B cell (primary cell): ENCODE measurements around the gene LRBA. TPM values are rescaled to one million over a fixed set of nuclear protein-coding genes. Genes with fewer than 3 reads are reported as not detected.

Source experiments
- ATAC-seq: fragments of 200-7000 bp; cut with Tn5 transposase; one replicate; pipeline ENCODE4 v1.10.0; 2021; ENCODE audit warnings: low read depth, mild to moderate bottlenecking, moderate number of reproducible peaks, moderate library complexity
- CTCF ChIA-PET: fragments of 350-600 bp; sonication (Branson Sonifier 250); formaldehyde crosslinking; loops from one replicate; lab custom pipeline; 2021; ENCODE audit warnings: antibody characterized with exemption, inconsistent platforms; lab: Charles Lee
- POLR2A ChIA-PET: fragments of 350-600 bp; sonication (Branson Sonifier 250); formaldehyde crosslinking; loops from one replicate; lab custom pipeline; 2021; ENCODE audit warnings: antibody characterized with exemption; lab: Charles Lee
- DNase-seq: peaks from one replicate; pipeline ENCODE4 v3.0.0; 2013
- H2AFZ ChIP-seq: 2 replicates; pipeline ENCODE4 v1.6.1; 2012; ENCODE audit warnings: mild to moderate bottlenecking, low read depth, low read length; ENCODE audit not compliant: insufficient read depth, poor library complexity, severe bottlenecking
- H3K27ac ChIP-seq, 2 donors: 1 replicate in 1 of 2; 2 replicates in 1 of 2; pipeline ENCODE4 v1.5.1; 2012 to 2013; ENCODE audit warnings: low read length in 2 of 2, mild to moderate bottlenecking in 2 of 2, moderate library complexity in 1 of 2
- H3K27me3 ChIP-seq, 4 experiments: fragments of 200-600 bp in 1 of 4; sonication (generic) in 1 of 4; replicated peaks in 1 of 4; 1 replicate in 2 of 4; 2 replicates in 2 of 4; pipeline versions ENCODE4 v1.6.1 to v1.7.0; 2013 to 2016; ENCODE audit warnings: low read length in 3 of 4, mild to moderate bottlenecking in 2 of 4, mixed read lengths in 1 of 4, moderate library complexity in 1 of 4; ENCODE audit not compliant: insufficient read depth in 4 of 4, control insufficient read depth in 3 of 4; ENCODE audit errors: control extremely low read depth in 1 of 4
- H3K36me3 ChIP-seq, 2 experiments: replicated peaks in 1 of 2; 1 replicate in 1 of 2; 2 replicates in 1 of 2; pipeline versions ENCODE4 v1.6.1 to v1.7.1; 2013; ENCODE audit warnings: low read length in 1 of 2; ENCODE audit not compliant: insufficient read depth in 2 of 2, control insufficient read depth in 1 of 2; ENCODE audit errors: control extremely low read depth in 1 of 2, extremely low read depth in 1 of 2
- H3K4me1 ChIP-seq, 2 donors: fragments of 200-600 bp in 1 of 2; sonication (generic) in 1 of 2; 1 replicate in 1 of 2; 2 replicates in 1 of 2; pipeline versions ENCODE4 v1.5.1 to v1.6.1; 2013 to 2017; ENCODE audit warnings: low read length in 2 of 2; ENCODE audit not compliant: control insufficient read depth in 2 of 2, insufficient read depth in 2 of 2
- H3K4me2 ChIP-seq: replicated peaks from 2 replicates; pipeline ENCODE3; 2012; ENCODE audit warnings: mild to moderate bottlenecking, low read depth, low read length; ENCODE audit not compliant: poor library complexity, severe bottlenecking
- H3K4me3 ChIP-seq, 5 experiments: fragments of 200-600 bp in 1 of 5; sonication (generic) in 1 of 5; 1 replicate in 3 of 5; 2 replicates in 2 of 5; pipeline versions ENCODE4 v1.5.1 to v1.7.0; 2011 to 2016; ENCODE audit warnings: low read length in 4 of 5, mild to moderate bottlenecking in 4 of 5, low read depth in 2 of 5, control low read depth in 1 of 5, moderate library complexity in 1 of 5; ENCODE audit not compliant: insufficient read depth in 1 of 5; ENCODE audit errors: control extremely low read depth in 1 of 5, extremely low read depth in 1 of 5
- H3K79me2 ChIP-seq: fragments of 200-600 bp; sonication (generic); one replicate; pipeline ENCODE4 v1.6.0; 2016; ENCODE audit warnings: low read length; ENCODE audit not compliant: control insufficient read depth, insufficient read depth
- H3K9ac ChIP-seq: fragments of 200-600 bp; sonication (generic); 2 replicates; pipeline ENCODE4 v1.6.1; 2017; ENCODE audit warnings: mild to moderate bottlenecking, low read length, moderate library complexity
- H3K9me3 ChIP-seq, 3 donors: one replicate each; pipeline versions ENCODE4 v1.6.1 to v1.7.1; 2013; ENCODE audit warnings: low read length in 2 of 3; ENCODE audit not compliant: control insufficient read depth in 2 of 3, insufficient read depth in 1 of 3; ENCODE audit errors: control extremely low read depth in 1 of 3
- H4K20me1 ChIP-seq: 2 replicates; pipeline ENCODE4 v1.6.0; 2012; ENCODE audit warnings: mild to moderate bottlenecking, low read length; ENCODE audit not compliant: insufficient read depth, control insufficient read depth, poor library complexity, severe bottlenecking
- H3K27ac Mint-ChIP-seq: one replicate; pipeline ENCODE4 v1.8.0; 2021; ENCODE audit warnings: mixed read lengths
- H3K27me3 Mint-ChIP-seq: one replicate; pipeline ENCODE4 v1.8.0; 2021; ENCODE audit warnings: mixed read lengths
- H3K4me1 Mint-ChIP-seq: one replicate; pipeline ENCODE4 v1.8.0; 2021; ENCODE audit warnings: mixed read lengths
- H3K4me3 Mint-ChIP-seq: one replicate; pipeline ENCODE4 v1.8.0; 2021; ENCODE audit warnings: mixed read lengths
- H3K9me3 Mint-ChIP-seq: one replicate; pipeline ENCODE4 v1.8.0; 2022; ENCODE audit warnings: mixed read lengths; ENCODE audit not compliant: insufficient read depth
- EZH2 ChIP-seq: IDR thresholded peaks from 2 replicates; pipeline ENCODE4 v1.6.1; 2012; ENCODE audit warnings: borderline replicate concordance, low read depth, mild to moderate bottlenecking, moderate library complexity, low read length; ENCODE audit not compliant: insufficient read depth, poor library complexity, severe bottlenecking
- WGBS: methylation state at CpG from one replicate; pipeline ENCODE4 v1.1.5; 2013; ENCODE audit warnings: missing lambda C conversion rate; ENCODE audit not compliant: insufficient coverage; 5-methylcytosine and 5-hydroxymethylcytosine counted together
- intact Hi-C: fragments of 100-400 bp; cut with micrococcal nuclease; formaldehyde crosslinking; loops from one replicate; pipeline ENCODE4 v1.10.0; 2022
- polyA plus RNA-seq: library from polyadenylated mRNA; depleted of rRNA; stranded (reverse); fragments of >200 nt; gene quantifications from 2 replicates; pipeline ENCODE4 v1.2.3, GENCODE V29; 2012
- total RNA-seq, 2 donors: library from RNA; stranded (reverse); fragments of 120-200 nt in 1 of 2; gene quantifications; 1 replicate in 1 of 2; 2 replicates in 1 of 2; pipeline versions ENCODE4 v1.2.3 to v1.2.4, GENCODE V29; 2013 to 2022
- TF ChIP-seq, protein P1 (sequence below): fragments of 200-600 bp; IDR thresholded peaks from one replicate; pipeline ENCODE4 v1.8.0; 2022; ENCODE audit warnings: antibody characterized with exemption, mild to moderate bottlenecking

Gene LRBA
- total and polyA plus RNA-seq, 2 donors (not counting 1 experiment from before 2014, with no cell fraction given) = 17.5 to 86.7 TPM

DNA sequence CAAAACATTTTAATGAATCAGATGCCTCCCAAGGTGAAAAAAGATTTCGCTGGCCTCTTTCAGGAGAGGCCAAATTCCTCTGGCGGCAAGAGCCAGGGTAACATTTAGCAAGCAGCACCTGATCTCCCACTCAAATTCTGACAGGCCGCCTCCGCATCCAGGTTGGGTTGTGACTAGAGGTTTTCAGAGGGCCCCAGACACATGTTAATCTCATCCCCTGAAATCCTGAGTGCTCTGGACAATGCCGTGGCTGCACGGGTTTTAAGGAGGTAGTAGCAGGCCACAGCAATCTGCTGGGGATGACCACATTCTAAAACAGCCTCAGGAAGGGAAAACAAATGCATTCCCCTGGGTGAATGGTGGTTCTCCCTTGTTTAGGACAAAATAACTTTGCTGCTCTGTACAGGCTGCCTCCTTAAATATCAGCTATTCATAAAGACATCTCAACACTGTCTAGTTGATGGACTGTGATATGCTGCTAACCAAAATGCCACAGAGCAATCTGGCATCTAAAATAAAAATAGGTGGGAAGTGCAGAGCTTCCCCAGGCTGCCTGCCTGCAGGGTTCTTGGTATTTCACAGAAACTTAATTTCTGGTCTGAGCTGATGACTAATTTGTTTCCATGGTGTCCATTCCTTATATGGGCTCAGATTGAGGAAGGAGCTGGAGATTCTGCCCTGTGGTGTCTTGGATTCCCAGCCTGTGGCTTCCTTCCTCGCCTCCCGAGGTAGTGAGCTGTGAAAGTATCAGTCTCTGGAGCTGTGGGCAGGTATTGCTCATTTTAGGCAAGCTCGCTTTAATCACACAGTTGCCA lies 734.8 kb downstream of the LRBA start:
- WGBS = 78% methylated on average over 6 of the region's 9 CpGs
- Mint-ChIP-seq H3K9me3 (no peaks in the 10 kb centered on the region), H3K4me1 (no peaks in the 10 kb centered on the region), H3K27me3 (no peaks in the 10 kb centered on the region), H3K27ac (no peak overlapping the region), H3K4me3 (no peak overlapping the region)
- Histone ChIP-seq H3K36me3 (peaks cover 0 to 41% of the 10 kb centered on the region in 2 experiments), H3K9ac (no peak overlapping the region), H3K27me3 (no peaks in the 10 kb centered on the region), H3K9me3 (peaks cover 0 to 12% (median 0%) of the 10 kb centered on the region in 3 donors), H3K27ac (no peak overlapping the region), H3K79me2 (no peaks in the 10 kb centered on the region), H2AFZ (no peak overlapping the region), H3K4me3 (no peak overlapping the region), H3K4me2 (no peak overlapping the region), H3K4me1 (no peaks in the 10 kb centered on the region), H4K20me1 (no peaks in the 10 kb centered on the region)
- TF ChIP-seq, protein P1, sequence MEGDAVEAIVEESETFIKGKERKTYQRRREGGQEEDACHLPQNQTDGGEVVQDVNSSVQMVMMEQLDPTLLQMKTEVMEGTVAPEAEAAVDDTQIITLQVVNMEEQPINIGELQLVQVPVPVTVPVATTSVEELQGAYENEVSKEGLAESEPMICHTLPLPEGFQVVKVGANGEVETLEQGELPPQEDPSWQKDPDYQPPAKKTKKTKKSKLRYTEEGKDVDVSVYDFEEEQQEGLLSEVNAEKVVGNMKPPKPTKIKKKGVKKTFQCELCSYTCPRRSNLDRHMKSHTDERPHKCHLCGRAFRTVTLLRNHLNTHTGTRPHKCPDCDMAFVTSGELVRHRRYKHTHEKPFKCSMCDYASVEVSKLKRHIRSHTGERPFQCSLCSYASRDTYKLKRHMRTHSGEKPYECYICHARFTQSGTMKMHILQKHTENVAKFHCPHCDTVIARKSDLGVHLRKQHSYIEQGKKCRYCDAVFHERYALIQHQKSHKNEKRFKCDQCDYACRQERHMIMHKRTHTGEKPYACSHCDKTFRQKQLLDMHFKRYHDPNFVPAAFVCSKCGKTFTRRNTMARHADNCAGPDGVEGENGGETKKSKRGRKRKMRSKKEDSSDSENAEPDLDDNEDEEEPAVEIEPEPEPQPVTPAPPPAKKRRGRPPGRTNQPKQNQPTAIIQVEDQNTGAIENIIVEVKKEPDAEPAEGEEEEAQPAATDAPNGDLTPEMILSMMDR = no peak
- TF ChIP-seq EZH2 = no peak
- ATAC-seq (no peak), DNase-seq (no peak)
- intact Hi-C loops = no loop called here
- ChIA-PET CTCF (no interaction called here), POLR2A (no interaction called here)

DNA sequence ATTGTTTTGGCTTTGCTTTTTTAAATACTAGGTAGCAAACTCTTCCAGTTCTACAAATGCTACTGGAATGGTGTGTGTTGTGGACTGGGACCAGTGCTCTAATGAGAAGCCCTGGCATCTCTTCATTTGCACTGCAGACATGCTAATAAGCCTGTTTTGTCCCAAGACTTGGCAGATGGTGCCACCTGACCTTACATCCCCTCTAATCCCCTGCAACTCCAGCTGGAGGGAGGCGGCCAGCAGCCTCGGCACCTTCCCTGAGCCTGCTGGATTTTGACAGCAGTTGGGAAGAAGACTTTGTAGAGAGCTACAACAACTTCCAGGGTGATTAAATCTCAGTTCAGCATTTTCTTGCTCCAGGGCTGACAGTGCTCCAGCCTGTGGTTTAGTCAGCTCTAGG lies 736.9 kb downstream of the LRBA start:
- Histone ChIP-seq H3K4me1 (no peaks in the 10 kb centered on the region), H4K20me1 (no peaks in the 10 kb centered on the region), H3K27me3 (no peaks in the 10 kb centered on the region), H2AFZ (no peak overlapping the region), H3K9me3 (peaks cover 0 to 12% (median 0%) of the 10 kb centered on the region in 3 donors), H3K27ac (no peak overlapping the region), H3K9ac (no peak overlapping the region), H3K79me2 (no peaks in the 10 kb centered on the region), H3K4me3 (no peak overlapping the region), H3K36me3 (peaks cover 0 to 37% of the 10 kb centered on the region in 2 experiments), H3K4me2 (no peak overlapping the region)
- Mint-ChIP-seq H3K27me3 (no peaks in the 10 kb centered on the region), H3K4me3 (no peak overlapping the region), H3K4me1 (no peaks in the 10 kb centered on the region), H3K27ac (no peak overlapping the region), H3K9me3 (no peaks in the 10 kb centered on the region)
- CTCF ChIA-PET = no interaction called here
- WGBS = 100% methylated on average over 2 of the region's 2 CpGs
- DNase-seq = no peak
- no peak for TF ChIP-seq EZH2
- TF ChIP-seq, protein P1 = no peak
- ATAC-seq = no peak
- POLR2A ChIA-PET = no interaction called here
- intact Hi-C loops = no loop called here
